ENCODE results near the gene SFMBT1. TPM values are rescaled to one million over a fixed set of nuclear protein-coding genes. Genes with fewer than 3 reads are reported as not detected.

The SFMBT1 gene
- total and polyA plus RNA-seq, 8 donors = 4.9 to 15.8 (median 12.8) TPM

DNA sequence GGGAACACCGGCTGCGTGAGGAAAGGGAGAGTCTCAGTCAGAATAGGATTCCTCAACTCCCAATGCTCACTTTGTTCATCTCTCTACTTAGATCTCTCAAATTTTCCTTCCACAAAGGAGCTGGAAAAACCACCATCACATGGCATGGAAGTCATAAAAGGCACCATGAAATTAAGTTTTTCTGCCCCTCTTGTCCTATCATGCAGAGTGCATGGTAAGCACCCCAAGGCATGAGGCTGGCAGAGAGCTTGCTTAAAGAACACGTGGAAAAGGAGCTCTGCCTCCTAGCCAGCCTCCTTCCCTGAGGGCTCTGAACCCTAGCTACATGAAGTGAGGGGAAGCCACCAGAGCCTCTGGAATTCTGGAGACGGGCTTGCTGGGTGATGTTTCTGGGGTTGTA, 166.3 kb downstream of the SFMBT1 start:
- FAIRE-seq (no peak), DNase-seq (no peak), ATAC-seq (no peak)
- intact Hi-C loops (cut with DNase I) = no loop called here
- H3K36me3 ChIP-seq = no peaks in the 10 kb centered on the region
- TF ChIP-seq, protein P1, sequence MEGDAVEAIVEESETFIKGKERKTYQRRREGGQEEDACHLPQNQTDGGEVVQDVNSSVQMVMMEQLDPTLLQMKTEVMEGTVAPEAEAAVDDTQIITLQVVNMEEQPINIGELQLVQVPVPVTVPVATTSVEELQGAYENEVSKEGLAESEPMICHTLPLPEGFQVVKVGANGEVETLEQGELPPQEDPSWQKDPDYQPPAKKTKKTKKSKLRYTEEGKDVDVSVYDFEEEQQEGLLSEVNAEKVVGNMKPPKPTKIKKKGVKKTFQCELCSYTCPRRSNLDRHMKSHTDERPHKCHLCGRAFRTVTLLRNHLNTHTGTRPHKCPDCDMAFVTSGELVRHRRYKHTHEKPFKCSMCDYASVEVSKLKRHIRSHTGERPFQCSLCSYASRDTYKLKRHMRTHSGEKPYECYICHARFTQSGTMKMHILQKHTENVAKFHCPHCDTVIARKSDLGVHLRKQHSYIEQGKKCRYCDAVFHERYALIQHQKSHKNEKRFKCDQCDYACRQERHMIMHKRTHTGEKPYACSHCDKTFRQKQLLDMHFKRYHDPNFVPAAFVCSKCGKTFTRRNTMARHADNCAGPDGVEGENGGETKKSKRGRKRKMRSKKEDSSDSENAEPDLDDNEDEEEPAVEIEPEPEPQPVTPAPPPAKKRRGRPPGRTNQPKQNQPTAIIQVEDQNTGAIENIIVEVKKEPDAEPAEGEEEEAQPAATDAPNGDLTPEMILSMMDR (IDR thresholded peaks at IDR 0.05) = no peak
- H3K27ac ChIP-seq = no peak overlapping the region
- H3K4me1 ChIP-seq = no peaks in the 10 kb centered on the region
- H3K4me3 ChIP-seq = no peak overlapping the region
- H3K9me3 ChIP-seq = no peaks in the 10 kb centered on the region
- no peaks in the 10 kb centered on the region for H3K27me3 ChIP-seq
- 90 to 94% methylated on average over 4 of the region's 4 CpGs for WGBS, 2 donors

DNA sequence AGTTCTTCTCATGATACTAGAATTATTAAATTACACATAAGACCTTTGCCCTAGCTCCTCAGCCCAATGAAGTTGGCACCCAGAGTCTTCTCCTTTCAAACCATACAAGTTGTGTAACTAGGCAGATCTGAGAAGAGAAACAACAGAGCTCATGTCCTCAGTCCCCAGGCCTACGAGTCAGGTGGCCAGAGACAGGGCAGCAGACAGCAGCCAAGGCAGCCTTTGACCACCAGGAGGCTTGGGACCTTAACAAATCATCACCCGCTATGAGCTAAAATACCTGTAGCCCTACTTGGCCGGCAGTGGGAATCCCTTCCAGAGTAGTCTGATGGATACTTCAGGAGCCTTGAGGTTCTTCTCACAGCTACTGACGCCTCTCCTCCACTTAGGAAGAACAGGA, 166.8 kb downstream of the SFMBT1 start:
- no peak overlapping the region for H3K4me3 ChIP-seq
- ATAC-seq (peak in 2 of 4 donors; percentile 35 to 41), DNase-seq (no peak), FAIRE-seq (no peak)
- H3K9me3 ChIP-seq = no peaks in the 10 kb centered on the region
- no peaks in the 10 kb centered on the region for H3K27me3 ChIP-seq
- no peaks in the 10 kb centered on the region for H3K4me1 ChIP-seq
- TF ChIP-seq, protein P1 (IDR thresholded peaks at IDR 0.05) = no peak
- intact Hi-C loops (cut with DNase I) = no loop called here
- 82% methylated on average over 4 of the region's 4 CpGs for WGBS, 2 donors
- H3K36me3 ChIP-seq = no peaks in the 10 kb centered on the region
- no peak overlapping the region for H3K27ac ChIP-seq

DNA sequence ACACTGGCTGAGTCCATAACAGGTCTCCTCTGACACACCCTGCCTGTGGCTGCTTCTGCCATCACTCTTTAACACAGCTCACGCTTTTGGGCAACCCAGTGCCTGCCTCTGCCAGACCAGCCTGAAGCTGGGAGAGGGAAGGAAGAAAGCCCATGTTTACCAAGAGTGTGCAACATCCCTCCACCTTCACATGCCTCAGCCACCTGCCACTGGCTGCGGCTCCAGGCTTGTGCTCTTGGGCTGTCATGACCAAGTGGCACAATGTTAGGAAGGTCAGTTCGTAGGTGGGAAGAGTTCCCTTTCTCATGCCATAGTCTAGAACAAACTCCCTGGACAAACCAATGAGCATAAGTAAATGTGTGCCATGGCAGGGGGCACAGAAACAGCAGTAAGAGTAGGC, 168.8 kb downstream of the SFMBT1 start:
- intact Hi-C loops (cut with DNase I) = no loop called here
- 53 to 54% methylated on average over 3 of the region's 3 CpGs for WGBS, 2 donors
- Histone ChIP-seq H3K27ac (no peak overlapping the region), H3K9me3 (no peaks in the 10 kb centered on the region), H3K4me3 (no peak overlapping the region), H3K4me1 (peaks cover 0 to 4% (median 0%) of the 10 kb centered on the region in 3 donors), H3K36me3 (no peaks in the 10 kb centered on the region), H3K27me3 (no peaks in the 10 kb centered on the region)
- TF ChIP-seq, protein P1 (IDR thresholded peaks at IDR 0.05) = no peak
- FAIRE-seq (no peak), DNase-seq (no peak), ATAC-seq (peak; percentile 24 to 64 (median 44))

DNA sequence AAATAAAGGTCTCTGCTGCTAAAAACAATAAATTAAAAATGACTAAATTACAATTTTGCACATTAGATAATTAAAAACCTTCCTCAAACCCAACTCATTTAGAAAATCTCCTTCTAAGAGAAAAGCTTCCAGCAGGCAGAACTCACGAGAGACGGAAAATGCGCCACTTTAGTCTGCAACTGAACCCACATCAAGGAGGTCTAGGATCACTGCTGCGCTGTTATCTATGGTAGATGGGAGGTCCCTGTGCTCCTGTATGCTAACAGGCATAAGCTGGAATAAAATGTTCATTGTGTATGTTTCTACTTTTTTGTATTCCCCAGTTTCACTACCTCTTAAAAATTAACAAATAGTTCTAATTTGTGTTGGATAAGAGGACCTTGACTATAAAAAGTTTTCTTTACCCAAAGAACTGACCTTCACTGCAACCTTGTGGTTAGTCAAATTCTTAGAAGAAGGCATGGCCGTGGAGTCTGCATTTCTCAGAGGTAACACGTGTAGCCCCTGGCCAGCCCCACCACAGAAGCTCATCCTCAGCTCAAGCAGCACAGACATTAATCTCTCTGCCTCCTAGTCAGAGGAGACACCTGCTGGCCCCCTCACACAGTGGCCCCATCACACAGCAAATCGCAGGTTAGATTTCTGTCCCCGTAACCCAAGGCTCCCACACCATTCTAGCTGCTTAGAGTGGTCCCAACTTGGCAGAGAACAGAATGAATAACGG, 170.8 kb downstream of the SFMBT1 start:
- Histone ChIP-seq H3K4me1 (peaks cover 0 to 4% (median 0%) of the 10 kb centered on the region in 3 donors), H3K27me3 (no peaks in the 10 kb centered on the region), H3K27ac (no peak overlapping the region), H3K36me3 (no peaks in the 10 kb centered on the region), H3K9me3 (no peaks in the 10 kb centered on the region), H3K4me3 (no peak overlapping the region)
- WGBS, 2 donors = 79 to 81% methylated on average over 9 of the region's 9 CpGs
- intact Hi-C loops (cut with DNase I) = no loop called here
- TF ChIP-seq, protein P1 (IDR thresholded peaks at IDR 0.05) = no peak
- no peak for ATAC-seq
- no peak for FAIRE-seq
- DNase-seq = no peak

DNA sequence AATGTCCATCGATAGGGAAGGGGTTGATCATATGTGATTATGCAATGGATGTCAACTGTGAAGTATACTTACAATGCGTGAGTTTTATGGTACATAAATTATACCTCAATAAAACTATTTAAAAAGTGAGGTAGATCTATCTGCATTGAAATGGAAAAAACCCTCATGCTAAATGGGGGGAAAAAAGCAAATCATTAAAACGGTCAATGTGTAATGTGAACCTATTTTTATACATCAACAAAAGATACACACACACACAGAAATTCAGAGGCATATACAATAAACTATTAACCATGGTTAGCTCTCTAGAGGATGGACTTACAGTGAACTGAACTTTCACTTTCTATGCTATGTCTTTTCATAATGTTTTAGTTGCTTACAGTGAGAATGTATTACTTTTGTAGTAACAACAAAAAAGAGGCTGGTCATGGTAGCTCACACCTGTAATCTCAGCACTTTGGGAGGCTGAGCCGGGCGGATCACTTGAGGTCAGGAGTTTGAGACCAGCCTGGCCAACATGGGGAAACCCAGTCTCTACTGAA, 171.6 kb downstream of the SFMBT1 start:
- no peak for FAIRE-seq
- Histone ChIP-seq H3K9me3 (no peaks in the 10 kb centered on the region), H3K27me3 (no peaks in the 10 kb centered on the region), H3K27ac (no peak overlapping the region), H3K36me3 (no peaks in the 10 kb centered on the region), H3K4me1 (peaks cover 0 to 4% (median 0%) of the 10 kb centered on the region in 3 donors), H3K4me3 (no peak overlapping the region)
- intact Hi-C loops (cut with DNase I) = no loop called here
- 77 to 83% methylated on average over 5 of the region's 5 CpGs for WGBS, 2 donors
- TF ChIP-seq, protein P1 (IDR thresholded peaks at IDR 0.05) = no peak
- no peak for DNase-seq
- ATAC-seq = no peak
